Fibroblast of lung (primary cell): ENCODE results near the gene OR4D2. TPM values are rescaled to one million over a fixed set of nuclear protein-coding genes. Genes with fewer than 3 reads are reported as not detected.

ENCODE experiments used
- DNase-seq, 2 donors: peaks; one replicate each; pipeline versions ENCODE4 v3.0.0 to v3.0.0-alpha.2; 2010; ENCODE audit warnings: low read depth in 2 of 2
- H2AFZ ChIP-seq: 2 replicates; pipeline ENCODE4 v1.5.1; 2012; ENCODE audit warnings: low read length, control low read depth, inconsistent platforms
- H3K27ac ChIP-seq: 2 replicates; pipeline ENCODE4 v1.5.1; 2011; ENCODE audit warnings: low read length, control low read depth; ENCODE audit not compliant: insufficient read depth
- H3K27me3 ChIP-seq: 2 replicates; pipeline ENCODE4 v1.5.1; 2011; ENCODE audit warnings: mild to moderate bottlenecking, low read length; ENCODE audit not compliant: control insufficient read depth, insufficient read depth
- H3K36me3 ChIP-seq: 2 replicates; pipeline ENCODE4 v1.5.1; 2011; ENCODE audit warnings: low read length; ENCODE audit not compliant: control insufficient read depth, insufficient read depth
- H3K4me1 ChIP-seq: 2 replicates; pipeline ENCODE4 v1.5.1; 2011; ENCODE audit warnings: low read length; ENCODE audit not compliant: control insufficient read depth, insufficient read depth; ENCODE audit errors: extremely low read depth
- H3K4me2 ChIP-seq: 2 replicates; pipeline ENCODE4 v1.5.1; 2011; ENCODE audit warnings: low read length, control low read depth; ENCODE audit not compliant: insufficient read depth; ENCODE audit errors: extremely low read depth
- H3K4me3 ChIP-seq, 4 experiments: fragments of 200-600 bp in 1 of 4; sonication (generic) in 1 of 4; replicated peaks in 1 of 4; 2 replicates each; pipeline ENCODE4 v1.5.1; 2011 to 2016; ENCODE audit warnings: low read length in 4 of 4, low read depth in 3 of 4, mild to moderate bottlenecking in 3 of 4, control low read depth in 2 of 4, inconsistent platforms in 1 of 4, mixed read lengths in 1 of 4; ENCODE audit not compliant: insufficient read depth in 1 of 4; ENCODE audit errors: control extremely low read depth in 1 of 4
- H3K79me2 ChIP-seq: 2 replicates; pipeline ENCODE4 v1.5.1; 2012; ENCODE audit warnings: mild to moderate bottlenecking, low read length, inconsistent platforms; ENCODE audit not compliant: control insufficient read depth, insufficient read depth
- H3K9ac ChIP-seq: 2 replicates; pipeline ENCODE4 v1.5.1; 2011; ENCODE audit warnings: mild to moderate bottlenecking, low read length, control low read depth; ENCODE audit not compliant: insufficient read depth
- H3K9me3 ChIP-seq: 2 replicates; pipeline ENCODE4 v1.5.1; 2012; ENCODE audit warnings: low read depth, low read length; ENCODE audit not compliant: control insufficient read depth, insufficient read depth
- H4K20me1 ChIP-seq: 2 replicates; pipeline ENCODE4 v1.5.1; 2011; ENCODE audit warnings: low read length; ENCODE audit not compliant: control insufficient read depth, insufficient read depth; ENCODE audit errors: extremely low read depth
- EZH2 ChIP-seq: IDR thresholded peaks from 2 replicates; pipeline ENCODE4 v1.5.1; 2012; ENCODE audit warnings: low read length, control low read depth, mild to moderate bottlenecking; ENCODE audit errors: missing control alignments
- polyA plus RNA-seq, 2 donors: library from polyadenylated mRNA; depleted of rRNA in 1 of 2; stranded (reverse) in 1 of 2; unstranded in 1 of 2; fragments of >200 nt; gene quantifications; 2 replicates each; pipeline ENCODE4 v1.2.1, GENCODE V29; 2011 to 2012; ENCODE audit warnings: missing spikeins in 1 of 2
- total RNA-seq: library from RNA; depleted of rRNA; stranded (reverse); fragments of >200 nt; gene quantifications from 2 replicates; pipeline ENCODE4 v1.2.1, GENCODE V29; 2014
- TF ChIP-seq, protein P1 (sequence below), 2 donors: IDR thresholded peaks in 1 of 2; conservative IDR thresholded peaks in 1 of 2; 1 replicate in 1 of 2; 2 replicates in 1 of 2; pipeline ENCODE4 v1.5.1; 2011 to 2012; ENCODE audit warnings: low read length in 2 of 2, control low read depth in 1 of 2, inconsistent platforms in 1 of 2, low read depth in 1 of 2, mild to moderate bottlenecking in 1 of 2

Gene OR4D2
- total and polyA plus RNA-seq, 2 donors (not counting 1 experiment from before 2014, with no cell fraction given), result not detected

DNA sequence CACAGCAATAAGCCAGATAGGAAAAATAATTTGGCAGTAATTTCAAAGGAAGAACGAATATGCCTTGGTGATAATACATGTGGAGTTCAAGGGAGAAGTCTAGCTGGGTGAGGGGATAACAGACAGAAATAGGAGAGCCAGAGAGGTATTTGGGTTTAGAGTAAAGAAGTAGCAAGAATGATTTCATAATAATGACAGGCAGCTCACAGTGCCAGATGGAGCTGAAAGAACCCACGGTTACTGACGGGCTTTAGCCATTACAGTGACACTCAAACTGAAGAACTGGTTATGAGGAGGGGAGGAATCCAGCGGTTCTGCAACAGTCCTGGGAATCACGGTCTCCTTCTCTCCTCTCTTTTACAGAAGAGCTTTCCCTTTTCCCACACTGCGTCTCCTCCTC is 16.4 kb upstream of the OR4D2 start:
- H3K9ac ChIP-seq, result no peak overlapping the region
- H3K4me1 ChIP-seq, result no peaks in the 10 kb centered on the region
- no peaks in the 10 kb centered on the region for H3K9me3 ChIP-seq
- no peaks in the 10 kb centered on the region for H3K79me2 ChIP-seq
- no peak overlapping the region for H3K27ac ChIP-seq
- no peak overlapping the region for H3K4me2 ChIP-seq
- no peak for DNase-seq
- TF ChIP-seq EZH2, result no peak
- TF ChIP-seq, protein P1, sequence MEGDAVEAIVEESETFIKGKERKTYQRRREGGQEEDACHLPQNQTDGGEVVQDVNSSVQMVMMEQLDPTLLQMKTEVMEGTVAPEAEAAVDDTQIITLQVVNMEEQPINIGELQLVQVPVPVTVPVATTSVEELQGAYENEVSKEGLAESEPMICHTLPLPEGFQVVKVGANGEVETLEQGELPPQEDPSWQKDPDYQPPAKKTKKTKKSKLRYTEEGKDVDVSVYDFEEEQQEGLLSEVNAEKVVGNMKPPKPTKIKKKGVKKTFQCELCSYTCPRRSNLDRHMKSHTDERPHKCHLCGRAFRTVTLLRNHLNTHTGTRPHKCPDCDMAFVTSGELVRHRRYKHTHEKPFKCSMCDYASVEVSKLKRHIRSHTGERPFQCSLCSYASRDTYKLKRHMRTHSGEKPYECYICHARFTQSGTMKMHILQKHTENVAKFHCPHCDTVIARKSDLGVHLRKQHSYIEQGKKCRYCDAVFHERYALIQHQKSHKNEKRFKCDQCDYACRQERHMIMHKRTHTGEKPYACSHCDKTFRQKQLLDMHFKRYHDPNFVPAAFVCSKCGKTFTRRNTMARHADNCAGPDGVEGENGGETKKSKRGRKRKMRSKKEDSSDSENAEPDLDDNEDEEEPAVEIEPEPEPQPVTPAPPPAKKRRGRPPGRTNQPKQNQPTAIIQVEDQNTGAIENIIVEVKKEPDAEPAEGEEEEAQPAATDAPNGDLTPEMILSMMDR (conservative IDR thresholded peaks at IDR 0.05 in 1 of 2, IDR thresholded peaks at IDR 0.05 in 1 of 2; ENCODE audit: low read depth in 1 of 2, low read length in 2 of 2), result no peak
- no peaks in the 10 kb centered on the region for H3K36me3 ChIP-seq
- H4K20me1 ChIP-seq, result no peaks in the 10 kb centered on the region
- no peak overlapping the region for H2AFZ ChIP-seq
- no peak overlapping the region for H3K4me3 ChIP-seq
- H3K27me3 ChIP-seq, result no peaks in the 10 kb centered on the region

DNA sequence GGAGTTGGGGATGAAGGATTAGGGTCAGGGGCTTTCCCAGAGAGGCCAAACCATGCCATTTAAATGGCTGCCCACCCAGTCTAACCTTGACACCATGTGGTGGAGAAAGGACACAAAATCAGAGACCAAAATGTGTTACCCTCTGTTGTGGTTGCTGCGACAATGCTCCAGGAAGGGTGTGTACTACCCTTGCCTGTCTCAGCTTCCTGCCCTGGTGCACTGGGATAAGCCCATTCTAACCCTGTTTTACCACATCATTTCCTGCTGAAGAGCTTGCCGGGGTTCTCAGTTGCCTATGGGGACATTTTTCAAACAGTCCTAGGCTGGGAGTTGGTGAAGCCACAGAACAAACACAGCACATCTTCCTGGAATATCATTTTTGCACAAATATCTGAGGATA is 13.7 kb upstream of the OR4D2 start:
- Histone ChIP-seq H3K9ac (no peak overlapping the region), H3K27ac (no peak overlapping the region), H3K36me3 (no peaks in the 10 kb centered on the region), H3K4me2 (no peak overlapping the region), H3K4me3 (no peak overlapping the region), H3K9me3 (no peaks in the 10 kb centered on the region), H3K4me1 (no peaks in the 10 kb centered on the region), H4K20me1 (no peaks in the 10 kb centered on the region), H3K79me2 (no peaks in the 10 kb centered on the region), H3K27me3 (peaks cover 15% of the 10 kb centered on the region), H2AFZ (no peak overlapping the region)
- DNase-seq, result no peak
- TF ChIP-seq, protein P1 (conservative IDR thresholded peaks at IDR 0.05 in 1 of 2, IDR thresholded peaks at IDR 0.05 in 1 of 2; ENCODE audit: low read depth in 1 of 2, low read length in 2 of 2), result no peak
- no peak for TF ChIP-seq EZH2

DNA sequence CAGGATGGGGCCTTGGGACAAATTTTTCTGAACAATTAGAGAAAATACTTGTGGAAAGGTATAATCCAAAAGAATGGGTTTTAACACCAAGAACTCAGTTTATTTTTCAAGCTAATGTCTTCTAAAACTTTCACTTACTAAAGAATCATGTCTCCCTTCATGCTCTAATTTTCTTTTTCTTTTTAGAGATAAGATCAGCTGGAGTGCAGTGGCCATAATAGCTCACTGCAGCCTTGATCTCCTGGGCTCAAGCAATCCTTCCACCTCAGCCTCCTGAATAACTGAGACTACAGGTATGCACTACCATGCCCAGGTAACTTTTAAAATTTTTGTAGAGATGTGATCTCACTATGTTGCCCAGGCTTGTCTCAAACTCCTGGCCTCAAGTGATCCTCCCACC is 13.1 kb upstream of the OR4D2 start:
- no peak overlapping the region for H3K4me3 ChIP-seq
- H3K9me3 ChIP-seq, result no peaks in the 10 kb centered on the region
- no peak overlapping the region for H2AFZ ChIP-seq
- H3K4me2 ChIP-seq, result no peak overlapping the region
- no peaks in the 10 kb centered on the region for H3K36me3 ChIP-seq
- H3K4me1 ChIP-seq, result no peaks in the 10 kb centered on the region
- no peak for DNase-seq
- H4K20me1 ChIP-seq, result no peaks in the 10 kb centered on the region
- H3K27ac ChIP-seq, result no peak overlapping the region
- H3K79me2 ChIP-seq, result no peaks in the 10 kb centered on the region
- TF ChIP-seq, protein P1 (conservative IDR thresholded peaks at IDR 0.05 in 1 of 2, IDR thresholded peaks at IDR 0.05 in 1 of 2; ENCODE audit: low read depth in 1 of 2, low read length in 2 of 2), result no peak
- TF ChIP-seq EZH2, result no peak
- peaks cover 15% of the 10 kb centered on the region for H3K27me3 ChIP-seq
- no peak overlapping the region for H3K9ac ChIP-seq
